SU-DHL-6 (cell line): ENCODE measurements around the gene ITPRIPL2.

ENCODE experiments used
- EZH2phosphoT487 ChIP-seq: fragments of 200-600 bp; sonication (generic), shearing (Covaris generic); conservative IDR thresholded peaks from 2 replicates; pipeline ENCODE4 v1.6.1; 2018; ENCODE audit warnings: mild to moderate bottlenecking, antibody characterized with exemption, low read length, moderate library complexity, mixed read lengths
- TF ChIP-seq, protein P1 (sequence below): fragments of 200-600 bp; sonication (generic); IDR thresholded peaks from one replicate; pipeline ENCODE4 v1.5.1; 2017; ENCODE audit warnings: antibody characterized with exemption, mild to moderate bottlenecking, low read length, moderate library complexity; ENCODE audit not compliant: insufficient read depth, poor library complexity, severe bottlenecking

DNA sequence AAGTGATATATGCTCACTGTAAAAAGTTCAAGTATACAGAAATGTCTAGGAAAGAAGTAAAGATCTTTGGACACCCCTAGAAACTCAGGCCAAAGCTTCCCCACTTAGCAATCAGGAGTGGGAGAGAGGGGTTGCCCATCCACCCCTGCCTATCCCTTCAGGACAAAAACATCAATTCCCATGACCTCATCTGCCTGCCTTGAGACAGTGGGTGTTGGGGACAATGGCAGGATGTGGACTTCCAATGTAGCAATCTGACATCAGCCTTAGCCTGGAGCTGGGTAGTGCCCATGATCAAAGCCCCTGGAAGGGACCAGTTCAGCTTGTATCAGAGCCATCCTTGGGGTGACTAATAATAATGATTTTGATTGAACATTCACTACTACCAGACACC, 18.1 kb downstream of the ITPRIPL2 start:
- TF ChIP-seq, protein P1, sequence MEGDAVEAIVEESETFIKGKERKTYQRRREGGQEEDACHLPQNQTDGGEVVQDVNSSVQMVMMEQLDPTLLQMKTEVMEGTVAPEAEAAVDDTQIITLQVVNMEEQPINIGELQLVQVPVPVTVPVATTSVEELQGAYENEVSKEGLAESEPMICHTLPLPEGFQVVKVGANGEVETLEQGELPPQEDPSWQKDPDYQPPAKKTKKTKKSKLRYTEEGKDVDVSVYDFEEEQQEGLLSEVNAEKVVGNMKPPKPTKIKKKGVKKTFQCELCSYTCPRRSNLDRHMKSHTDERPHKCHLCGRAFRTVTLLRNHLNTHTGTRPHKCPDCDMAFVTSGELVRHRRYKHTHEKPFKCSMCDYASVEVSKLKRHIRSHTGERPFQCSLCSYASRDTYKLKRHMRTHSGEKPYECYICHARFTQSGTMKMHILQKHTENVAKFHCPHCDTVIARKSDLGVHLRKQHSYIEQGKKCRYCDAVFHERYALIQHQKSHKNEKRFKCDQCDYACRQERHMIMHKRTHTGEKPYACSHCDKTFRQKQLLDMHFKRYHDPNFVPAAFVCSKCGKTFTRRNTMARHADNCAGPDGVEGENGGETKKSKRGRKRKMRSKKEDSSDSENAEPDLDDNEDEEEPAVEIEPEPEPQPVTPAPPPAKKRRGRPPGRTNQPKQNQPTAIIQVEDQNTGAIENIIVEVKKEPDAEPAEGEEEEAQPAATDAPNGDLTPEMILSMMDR: no peak
- TF ChIP-seq EZH2phosphoT487: no peak
